Measurements from ENCODE around the gene USH2A. TPM values are rescaled to one million over a fixed set of nuclear protein-coding genes. Genes with fewer than 3 reads are reported as not detected.

Gene USH2A
- total RNA-seq, 6 donors from 2014 or later, result under 0.01 to 0.11 TPM; not detected in 4

- Histone ChIP-seq H3K9me3 (no peaks in the 10 kb centered on the region), H3K27me3 (no peaks in the 10 kb centered on the region), H3K36me3 (no peaks in the 10 kb centered on the region), H3K27ac (no peak overlapping the region), H3K4me3 (no peak overlapping the region), H3K4me1 (no peaks in the 10 kb centered on the region)
- no peak for TF ChIP-seq POLR2A (IDR thresholded peaks at IDR 0.05)
- TF ChIP-seq CTCF (IDR thresholded peaks at IDR 0.05), result no peak
- DNase-seq (no peak), ATAC-seq (ENCODE audit: low FRiP score in 2 of 2) (no peak)
Measured at GRCh38 chr1:215824245-215824644, 599.0 kb downstream of the USH2A start.

- Histone ChIP-seq H3K36me3 (no peaks in the 10 kb centered on the region), H3K4me1 (no peaks in the 10 kb centered on the region), H3K27ac (no peak overlapping the region), H3K27me3 (no peaks in the 10 kb centered on the region), H3K9me3 (no peaks in the 10 kb centered on the region), H3K4me3 (no peak overlapping the region)
- no peak for TF ChIP-seq EP300 (IDR thresholded peaks at IDR 0.05)
- no peak for TF ChIP-seq POLR2A (IDR thresholded peaks at IDR 0.05)
- TF ChIP-seq POLR2AphosphoS5 (IDR thresholded peaks at IDR 0.05), result no peak
- TF ChIP-seq CTCF (IDR thresholded peaks at IDR 0.05), result no peak
- 35 to 48% methylated on average over 2 of the region's 2 CpGs for WGBS, 2 donors
- DNase-seq (no peak), ATAC-seq (ENCODE audit: low FRiP score in 2 of 2) (no peak)
Measured at GRCh38 chr1:215819114-215819513, 604.1 kb downstream of the USH2A start.

DNA sequence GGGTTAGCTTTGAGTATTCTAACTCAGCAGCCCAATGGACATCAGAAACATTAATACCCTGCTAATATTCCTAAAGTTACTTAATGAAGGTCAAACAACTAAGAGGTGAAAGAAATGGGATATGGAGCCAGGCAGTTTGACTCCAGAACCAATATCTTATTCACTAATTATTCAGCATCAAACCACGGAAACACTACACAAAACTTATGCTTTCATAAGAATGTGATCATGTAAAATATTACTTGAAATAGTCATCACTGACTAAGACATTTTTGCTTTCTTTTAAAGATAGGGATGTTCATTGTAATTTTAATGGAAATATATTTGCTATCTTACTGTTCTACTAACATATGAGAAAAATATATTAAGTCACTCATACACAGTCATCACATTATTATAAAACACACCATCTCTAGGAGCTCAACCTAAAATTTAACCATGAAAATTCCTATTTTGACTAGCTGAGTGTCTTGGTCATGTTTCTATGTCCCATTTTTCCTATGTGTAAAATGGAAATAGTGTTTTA is 615.3 kb downstream of the USH2A start:
- H3K27ac ChIP-seq, result no peak overlapping the region
- peaks cover 0 to 18% (median 6%) of the 10 kb centered on the region in 4 donors for H3K9me3 ChIP-seq
- no peak overlapping the region for H3K4me3 ChIP-seq
- H3K27me3 ChIP-seq, result no peaks in the 10 kb centered on the region
- H3K36me3 ChIP-seq, result no peaks in the 10 kb centered on the region
- ATAC-seq (ENCODE audit: low FRiP score in 2 of 2) (no peak), DNase-seq (no peak)
- H3K4me1 ChIP-seq, result no peaks in the 10 kb centered on the region
- WGBS, 2 donors, result 95 to 97% methylated on average over 1 of the region's 1 CpG
- no peak for TF ChIP-seq POLR2AphosphoS5 (IDR thresholded peaks at IDR 0.05)
- no peak for TF ChIP-seq CTCF (IDR thresholded peaks at IDR 0.05)
- TF ChIP-seq POLR2A (IDR thresholded peaks at IDR 0.05), result no peak
- no peak for TF ChIP-seq EP300 (IDR thresholded peaks at IDR 0.05)

- Histone ChIP-seq H3K4me3 (no peak overlapping the region), H3K27me3 (no peaks in the 10 kb centered on the region), H3K9me3 (peaks cover 0 to 11% (median 4%) of the 10 kb centered on the region in 4 donors), H3K27ac (no peak overlapping the region), H3K4me1 (no peaks in the 10 kb centered on the region), H3K36me3 (no peaks in the 10 kb centered on the region)
- DNase-seq, result no peak
- TF ChIP-seq CTCF (IDR thresholded peaks at IDR 0.05), result no peak
- TF ChIP-seq POLR2A (IDR thresholded peaks at IDR 0.05), result no peak
- no peak for TF ChIP-seq EP300 (IDR thresholded peaks at IDR 0.05)
- no peak for ATAC-seq (ENCODE audit: low FRiP score in 2 of 2)
- WGBS, 2 donors, result 62 to 63% methylated on average over 4 of the region's 4 CpGs
Measured at GRCh38 chr1:215807218-215807617, 616.0 kb downstream of the USH2A start.

GRCh38 chr1:215797859-215798258 is 625.4 kb downstream of the USH2A start:
- no peak overlapping the region for H3K27ac ChIP-seq
- H3K4me3 ChIP-seq, result no peak overlapping the region
- TF ChIP-seq POLR2AphosphoS5 (IDR thresholded peaks at IDR 0.05), result no peak
- TF ChIP-seq EP300 (IDR thresholded peaks at IDR 0.05), result no peak
- no peak for TF ChIP-seq CTCF (IDR thresholded peaks at IDR 0.05)
- TF ChIP-seq POLR2A (IDR thresholded peaks at IDR 0.05), result no peak
- no peaks in the 10 kb centered on the region for H3K36me3 ChIP-seq
- ATAC-seq (ENCODE audit: low FRiP score in 2 of 2) (no peak), DNase-seq (no peak)
- no peaks in the 10 kb centered on the region for H3K9me3 ChIP-seq
- H3K27me3 ChIP-seq, result no peaks in the 10 kb centered on the region
- no peaks in the 10 kb centered on the region for H3K4me1 ChIP-seq
